EL (cell line): ENCODE data around the gene DLGAP3.
"Not testable (repeated sequence)": the region's sequence is repeated elsewhere in the genome, so short reads cannot be mapped to it uniquely, and the experiment has no call there.

Source experiments
- DNase-seq: peaks from one replicate; pipeline ENCODE4 v3.0.0-alpha.2; 2016

DLGAP3 gene, protein sequence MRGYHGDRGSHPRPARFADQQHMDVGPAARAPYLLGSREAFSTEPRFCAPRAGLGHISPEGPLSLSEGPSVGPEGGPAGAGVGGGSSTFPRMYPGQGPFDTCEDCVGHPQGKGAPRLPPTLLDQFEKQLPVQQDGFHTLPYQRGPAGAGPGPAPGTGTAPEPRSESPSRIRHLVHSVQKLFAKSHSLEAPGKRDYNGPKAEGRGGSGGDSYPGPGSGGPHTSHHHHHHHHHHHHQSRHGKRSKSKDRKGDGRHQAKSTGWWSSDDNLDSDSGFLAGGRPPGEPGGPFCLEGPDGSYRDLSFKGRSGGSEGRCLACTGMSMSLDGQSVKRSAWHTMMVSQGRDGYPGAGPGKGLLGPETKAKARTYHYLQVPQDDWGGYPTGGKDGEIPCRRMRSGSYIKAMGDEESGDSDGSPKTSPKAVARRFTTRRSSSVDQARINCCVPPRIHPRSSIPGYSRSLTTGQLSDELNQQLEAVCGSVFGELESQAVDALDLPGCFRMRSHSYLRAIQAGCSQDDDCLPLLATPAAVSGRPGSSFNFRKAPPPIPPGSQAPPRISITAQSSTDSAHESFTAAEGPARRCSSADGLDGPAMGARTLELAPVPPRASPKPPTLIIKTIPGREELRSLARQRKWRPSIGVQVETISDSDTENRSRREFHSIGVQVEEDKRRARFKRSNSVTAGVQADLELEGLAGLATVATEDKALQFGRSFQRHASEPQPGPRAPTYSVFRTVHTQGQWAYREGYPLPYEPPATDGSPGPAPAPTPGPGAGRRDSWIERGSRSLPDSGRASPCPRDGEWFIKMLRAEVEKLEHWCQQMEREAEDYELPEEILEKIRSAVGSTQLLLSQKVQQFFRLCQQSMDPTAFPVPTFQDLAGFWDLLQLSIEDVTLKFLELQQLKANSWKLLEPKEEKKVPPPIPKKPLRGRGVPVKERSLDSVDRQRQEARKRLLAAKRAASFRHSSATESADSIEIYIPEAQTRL

DNA sequence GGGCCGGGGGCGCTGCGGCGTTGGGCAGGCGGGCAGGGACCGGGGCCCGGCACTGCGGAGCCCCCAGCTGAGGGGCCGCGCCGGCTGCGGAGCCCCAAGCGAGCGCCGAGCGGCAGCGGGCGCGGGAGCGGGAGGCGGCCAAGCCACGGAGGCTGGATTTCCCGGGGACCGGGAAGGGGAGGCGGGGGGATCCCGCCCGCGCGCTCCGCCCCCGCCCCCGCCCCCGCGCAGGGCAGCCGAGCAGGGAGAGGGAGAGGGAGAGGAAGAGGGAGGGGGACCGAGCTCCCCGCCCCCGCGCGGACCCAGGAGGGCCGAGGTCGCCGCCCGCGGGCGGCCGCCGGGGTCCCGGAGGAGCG is at the start of gene DLGAP3:
DLGAP3 (minus strand) TSS at position 154 of the 356 bp plus-strand sequence. CDS start 24,267 bp downstream, outside the sequence.
- DNase-seq = no peak

DNA sequence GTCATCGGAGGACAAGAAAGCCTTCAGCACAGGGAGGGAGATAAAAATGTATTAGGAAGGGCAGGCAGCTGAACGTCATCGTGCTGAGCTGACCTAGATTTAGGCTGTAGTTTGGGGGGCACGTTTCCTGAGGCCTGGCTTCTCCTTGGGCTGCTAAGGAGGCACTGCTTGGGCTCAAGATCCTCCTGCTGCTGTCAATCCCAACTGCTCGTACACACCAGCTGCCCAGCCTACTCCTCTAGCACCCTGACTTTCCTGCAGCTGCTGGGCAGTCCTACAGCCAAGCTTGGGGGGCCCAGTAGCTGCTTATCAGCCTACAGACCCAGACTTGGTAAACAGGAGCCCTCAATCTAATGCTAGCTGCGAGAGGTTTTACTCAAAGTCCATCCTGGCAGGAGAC is 49.5 kb upstream of the DLGAP3 start:
- DNase-seq = no peak

DNA sequence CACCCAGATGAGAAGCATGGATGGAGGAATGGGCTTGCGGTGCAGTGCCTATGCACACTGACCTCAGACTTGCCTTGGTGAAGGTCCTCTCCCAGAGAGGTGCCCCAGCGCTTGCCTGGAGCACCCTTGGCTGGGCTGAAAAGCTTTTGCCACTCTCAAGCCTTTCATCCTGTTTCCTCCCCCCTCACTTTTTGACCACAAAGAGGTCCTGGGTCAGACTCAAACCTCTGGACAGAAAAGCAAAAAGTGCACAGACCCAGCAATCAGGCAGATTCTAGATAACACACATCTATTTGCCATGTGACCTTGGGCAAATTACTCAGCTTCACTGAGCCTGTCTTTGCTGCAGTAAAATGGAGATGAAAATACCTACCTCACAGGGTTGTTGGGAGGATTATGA is 48.4 kb upstream of the DLGAP3 start:
- DNase-seq = peak; percentile 21

DNA sequence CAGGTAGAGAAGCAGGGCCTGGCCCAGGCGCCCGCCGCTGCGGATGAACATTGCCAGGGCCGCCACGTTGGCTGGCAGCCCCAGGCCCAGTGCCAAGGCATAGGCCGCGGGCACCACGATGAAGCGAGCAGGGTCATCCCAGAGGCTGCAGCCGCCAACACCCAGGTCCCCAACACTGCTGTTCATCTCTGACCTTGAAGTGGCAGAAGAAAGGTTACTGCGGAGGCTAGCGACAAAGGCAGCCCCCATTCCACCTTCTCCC is 47.7 kb upstream of the DLGAP3 start:
- DNase-seq = no peak

DNA sequence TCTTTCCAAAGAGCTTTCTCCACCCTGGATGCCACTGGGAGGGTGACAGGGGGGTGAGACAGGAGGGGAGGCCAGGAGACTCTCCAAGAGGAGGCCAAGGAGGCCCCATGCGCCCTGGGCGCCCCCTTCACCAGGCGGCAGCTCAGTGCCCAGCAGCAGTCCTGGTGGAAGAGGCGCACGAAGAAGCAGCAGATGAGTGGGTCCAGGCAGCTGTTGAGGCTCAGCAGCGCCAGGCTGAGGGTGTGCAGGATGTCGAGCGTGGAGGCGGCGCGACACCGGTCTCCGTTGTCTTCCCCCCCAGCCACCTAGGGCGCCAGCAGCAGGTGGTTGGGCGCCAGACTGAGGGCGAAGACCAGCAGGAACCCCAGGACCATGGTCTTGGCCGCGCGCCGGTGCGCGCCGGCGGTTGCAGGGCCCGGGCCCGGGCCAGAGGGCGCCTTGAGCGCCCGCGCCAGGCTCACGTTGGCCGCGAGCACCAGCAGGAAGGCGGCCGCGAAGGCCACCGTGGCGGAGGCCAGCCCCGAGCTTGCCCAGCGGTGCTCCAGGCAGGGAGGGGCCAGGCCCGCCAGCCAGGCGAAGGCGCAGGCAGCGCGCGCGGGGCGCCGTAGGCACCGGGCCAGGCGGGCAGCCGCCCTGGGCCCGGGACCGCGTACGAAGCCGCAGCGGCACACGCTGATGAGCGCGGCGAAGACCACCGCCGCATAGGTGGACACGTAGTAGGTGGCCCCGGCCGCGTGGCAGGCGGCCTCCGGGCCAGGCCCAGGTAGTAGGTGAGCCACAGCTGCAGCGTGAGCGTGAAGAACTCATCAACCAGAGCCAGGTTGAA is 47.1 kb upstream of the DLGAP3 start:
- no peak for DNase-seq

DNA sequence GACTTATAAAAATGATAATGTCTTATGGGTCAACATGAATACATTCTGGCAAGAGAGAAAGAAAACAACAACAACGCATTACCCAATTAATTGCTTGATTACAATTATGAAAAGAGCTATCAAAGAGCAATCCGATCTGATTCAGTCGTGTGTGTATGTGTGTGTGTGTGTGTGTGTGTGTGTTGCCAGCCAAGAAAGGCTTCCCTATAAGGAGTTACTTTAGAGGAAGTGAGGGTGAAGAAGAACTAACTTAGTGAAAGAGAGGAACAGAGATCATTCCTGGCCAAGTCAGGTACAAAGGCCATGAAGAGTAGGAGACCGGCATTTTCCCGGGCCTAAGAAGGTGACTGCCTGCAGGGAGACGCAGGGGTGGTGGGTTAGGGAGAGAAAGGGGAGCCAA is 46.3 kb upstream of the DLGAP3 start:
- DNase-seq = no peak

DNA sequence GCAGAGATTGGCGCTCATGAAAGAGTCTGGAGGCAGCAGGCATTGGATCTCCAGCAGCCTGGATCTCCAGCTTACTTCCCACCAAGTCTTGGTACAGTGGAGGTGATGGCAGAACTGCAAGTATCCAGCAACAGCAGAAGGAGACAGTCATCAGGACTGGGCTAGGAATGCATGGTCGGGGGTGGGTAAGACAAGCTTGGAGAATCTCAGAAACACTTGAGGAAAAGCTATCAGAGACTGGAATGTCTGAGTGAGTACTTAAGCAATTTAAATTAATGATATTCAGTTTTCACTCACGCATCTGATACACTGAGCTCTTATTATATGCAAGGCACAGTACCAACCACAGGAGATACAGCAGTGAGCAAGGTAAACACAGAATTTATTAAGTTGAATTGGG is 45.9 kb upstream of the DLGAP3 start:
- no peak for DNase-seq

DNA sequence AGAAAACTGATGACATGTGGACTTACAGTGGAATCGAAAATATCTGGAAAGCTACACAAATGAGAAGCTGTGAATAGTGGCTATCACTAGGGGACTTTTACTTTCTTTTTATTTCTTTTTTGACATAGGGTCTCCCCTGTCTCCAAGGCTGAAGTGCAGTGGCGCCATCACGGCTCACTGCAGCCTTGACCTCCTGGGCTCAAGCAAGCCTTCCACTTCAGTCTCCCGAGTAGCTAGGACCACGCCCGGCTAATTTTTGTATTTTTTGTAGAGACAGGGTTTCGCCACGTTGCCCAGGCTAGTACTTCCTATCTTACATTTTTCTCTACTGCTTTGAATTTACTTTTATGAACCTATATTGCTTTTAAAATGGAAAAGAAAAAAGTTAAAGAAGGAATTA is 45.2 kb upstream of the DLGAP3 start:
- no peak for DNase-seq

DNA sequence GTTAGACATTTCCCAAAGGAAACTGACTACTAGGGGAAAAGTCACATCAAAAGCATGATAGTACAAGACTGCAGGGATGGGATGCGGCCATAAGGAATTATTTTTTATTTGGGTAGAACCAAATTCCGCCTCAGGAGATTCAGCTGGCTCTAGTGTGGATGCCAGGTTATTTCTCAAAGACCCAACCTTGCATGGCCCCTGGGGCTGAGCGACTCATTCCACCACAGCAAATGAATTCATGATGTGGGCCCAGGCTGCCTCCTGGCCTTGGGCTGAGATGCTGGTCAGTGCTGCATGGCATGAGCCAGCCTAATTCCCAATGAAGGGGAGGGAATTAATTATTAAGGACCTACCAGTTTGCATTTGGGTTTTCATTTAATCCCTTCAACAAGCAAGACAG is 43.9 kb upstream of the DLGAP3 start:
- DNase-seq = no peak

DNA sequence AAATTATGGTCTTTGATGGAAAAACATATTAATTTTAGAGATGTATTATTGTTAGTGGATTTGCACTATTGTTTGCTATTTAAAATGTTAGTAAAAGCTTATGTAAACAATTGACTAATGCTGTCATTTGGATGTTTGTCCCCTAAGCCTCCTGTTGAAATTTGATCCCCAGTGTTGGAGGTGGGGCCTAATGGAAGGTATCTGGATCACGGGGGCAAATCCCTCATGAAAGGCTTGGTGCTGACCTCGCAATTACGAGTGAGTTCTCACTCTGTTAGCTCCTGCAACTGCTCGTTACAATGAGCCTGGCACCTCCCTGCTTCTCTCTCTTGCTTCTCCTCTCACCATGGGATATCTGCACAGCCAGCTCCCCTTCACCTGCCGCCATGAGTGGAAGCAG is 41.4 kb upstream of the DLGAP3 start:
- no peak for DNase-seq

DNA sequence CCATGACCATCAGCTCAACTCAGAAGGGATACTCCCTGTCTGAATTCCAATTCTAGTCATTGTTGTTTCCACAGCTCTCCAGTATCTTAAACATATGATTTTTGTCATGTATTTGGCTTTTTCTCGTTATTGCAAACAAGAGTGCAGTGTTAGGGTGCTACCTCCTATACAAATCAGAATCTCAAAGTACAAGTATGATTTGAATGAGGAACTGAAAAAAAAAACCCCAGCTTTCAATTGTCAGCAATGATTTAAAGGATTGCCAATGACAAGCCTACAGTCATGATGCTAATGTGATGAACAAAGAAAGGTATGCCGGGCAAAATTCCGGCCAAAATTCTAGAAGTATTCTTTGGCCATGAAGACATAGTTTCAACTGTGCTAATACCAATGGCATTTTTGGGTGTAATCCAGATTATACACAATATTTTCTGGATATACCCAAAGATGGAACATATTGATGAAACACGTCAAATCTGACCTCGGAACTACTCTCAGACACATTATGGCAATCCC is 40.8 kb upstream of the DLGAP3 start:
- peak; percentile 19 for DNase-seq

DNA sequence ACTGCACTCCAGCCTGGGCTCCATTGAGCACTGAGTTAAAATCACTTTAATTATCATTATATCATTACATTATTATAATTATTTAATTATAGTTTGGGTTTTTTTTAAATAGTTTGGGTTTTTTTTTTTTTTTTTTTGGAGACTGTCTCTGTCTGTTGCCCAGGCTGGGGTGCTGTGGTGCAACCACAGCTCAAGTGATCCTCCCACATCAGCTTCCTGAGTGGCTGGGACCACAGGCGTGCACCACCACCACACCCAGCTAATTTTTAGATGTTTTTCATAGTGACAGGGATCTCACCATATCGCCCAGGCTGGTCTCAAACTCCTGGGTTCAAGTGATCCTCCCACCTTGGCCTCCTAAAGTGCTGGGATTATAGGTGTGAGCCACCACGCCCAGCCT is 38.8 kb upstream of the DLGAP3 start:
- DNase-seq = not testable (repeated sequence)

DNA sequence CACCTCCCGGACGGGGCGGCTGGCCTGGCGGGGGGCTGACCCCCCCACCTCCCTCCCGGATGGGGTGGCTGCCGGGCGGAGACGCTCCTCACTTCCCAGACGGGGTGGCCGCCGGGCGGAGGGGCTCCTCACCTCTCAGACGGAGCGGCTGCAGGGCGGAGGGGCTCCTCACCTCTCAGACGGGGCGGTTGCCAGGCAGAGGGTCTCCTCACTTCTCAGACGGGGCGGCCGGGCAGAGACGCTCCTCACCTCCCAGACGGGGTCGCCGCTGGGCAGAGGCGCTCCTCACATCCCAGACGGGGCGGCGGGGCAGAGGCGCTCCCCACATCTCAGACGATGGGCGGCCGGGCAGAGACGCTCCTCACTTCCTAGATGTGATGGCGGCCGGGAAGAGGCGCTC is 38.2 kb upstream of the DLGAP3 start:
- DNase-seq = not testable (repeated sequence)

DNA sequence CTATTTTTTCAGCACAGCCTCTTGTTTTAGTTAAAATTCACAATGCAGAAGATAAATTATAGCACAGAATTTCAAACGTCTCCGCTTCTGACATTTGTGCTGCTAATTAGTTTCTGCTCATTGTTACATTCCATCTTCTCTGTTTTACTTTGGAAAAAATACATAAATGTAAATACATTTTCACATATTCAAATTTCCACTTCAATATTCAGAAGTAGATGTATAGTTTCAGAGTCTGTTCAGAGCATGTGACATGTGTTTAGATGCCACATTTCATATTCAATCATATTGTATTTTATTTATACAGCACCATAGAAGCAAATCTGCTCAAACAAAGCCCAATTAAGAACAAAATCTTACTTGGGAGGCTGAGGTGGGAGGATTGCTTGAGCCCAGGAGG is 36.1 kb upstream of the DLGAP3 start:
- DNase-seq = no peak

DNA sequence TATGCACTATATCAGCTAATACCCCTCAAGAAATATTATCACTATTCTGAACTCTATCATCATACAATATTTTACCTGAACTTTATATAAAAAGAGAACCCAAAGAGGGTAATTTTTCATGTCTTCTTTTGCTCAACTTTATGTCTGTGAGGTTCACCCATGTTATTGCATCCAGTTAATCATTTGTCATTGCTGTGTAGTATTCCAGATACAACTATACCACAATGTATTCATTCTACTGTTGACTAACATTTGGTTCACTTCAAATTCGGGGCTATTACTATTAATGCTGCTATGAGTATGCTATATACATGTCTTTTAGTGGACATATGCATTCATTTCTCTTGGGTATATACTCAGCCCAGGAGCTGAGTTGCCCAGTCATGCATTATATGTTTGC is 21.0 kb upstream of the DLGAP3 start:
- no peak for DNase-seq

DNA sequence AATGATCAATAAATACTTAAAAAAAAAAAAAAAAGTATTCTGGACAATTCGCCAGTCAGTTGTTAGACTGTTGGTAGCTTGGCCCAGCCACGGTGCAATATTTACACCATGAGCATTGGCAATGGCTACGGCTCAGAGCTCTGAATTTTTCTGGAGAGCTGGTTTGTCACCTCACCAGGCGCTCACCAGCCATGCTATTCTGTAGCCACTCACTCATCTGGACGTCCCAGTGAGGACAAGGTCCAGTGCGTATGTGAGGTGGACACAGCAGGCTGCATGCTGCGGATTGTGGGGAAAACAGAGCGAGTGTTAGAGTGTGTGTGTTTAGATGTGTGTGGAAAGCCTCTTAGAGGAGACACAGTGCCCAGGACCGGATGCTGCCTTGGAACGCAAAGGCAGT is 19.3 kb upstream of the DLGAP3 start:
- DNase-seq = not testable (repeated sequence)

DNA sequence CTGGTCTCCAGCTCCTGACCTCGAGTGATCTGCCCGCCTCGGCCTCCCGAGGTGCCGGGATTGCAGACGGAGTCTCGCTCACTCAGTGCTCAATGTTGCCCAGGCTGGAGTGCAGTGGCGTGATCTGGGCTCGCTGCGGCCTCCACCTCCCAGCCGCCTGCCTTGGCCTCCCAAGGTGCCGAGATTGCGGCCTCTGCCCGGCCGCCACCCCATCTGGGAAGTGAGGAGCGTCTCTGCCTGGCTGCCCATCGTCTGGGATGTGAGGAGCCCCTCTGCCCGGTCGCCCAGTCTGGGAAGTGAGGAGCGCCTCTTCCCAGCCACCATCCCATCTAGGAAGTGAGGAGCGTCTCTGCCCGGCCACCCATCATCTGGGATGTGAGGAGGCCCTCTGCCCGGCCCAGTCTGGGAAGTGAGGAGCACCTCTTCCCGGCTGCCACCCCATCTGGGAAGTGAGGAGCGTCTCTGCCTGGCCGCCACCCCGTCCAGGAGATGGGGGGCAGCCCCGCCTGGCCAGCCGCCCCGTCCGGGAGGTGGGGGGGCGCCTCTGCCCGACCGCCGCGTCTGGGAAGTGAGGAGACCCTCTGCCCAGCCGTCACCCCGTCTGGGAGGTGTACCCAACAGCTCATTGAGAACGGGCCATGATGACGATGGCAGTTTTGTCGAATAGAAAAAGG is 18.3 kb upstream of the DLGAP3 start:
- not testable (repeated sequence) for DNase-seq

DNA sequence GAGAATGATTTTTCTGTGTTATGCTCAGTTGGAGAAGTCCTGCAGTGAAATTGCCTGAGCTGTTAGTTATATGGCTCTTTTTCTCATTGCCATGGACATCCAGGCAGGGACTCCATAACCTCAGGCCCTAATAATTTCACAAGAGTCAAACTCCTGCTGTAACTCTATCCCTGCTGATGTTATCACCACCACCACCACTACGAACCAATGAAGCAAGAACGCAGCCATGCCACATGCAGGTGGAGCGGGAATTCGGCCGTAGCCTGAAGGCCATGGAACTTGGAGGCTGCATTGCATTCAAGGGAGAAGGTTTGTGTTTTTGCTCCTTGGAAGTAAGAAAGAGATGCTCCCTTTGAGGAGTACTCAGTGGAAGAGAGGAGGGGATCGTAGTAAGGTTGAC is 16.8 kb upstream of the DLGAP3 start:
- DNase-seq = no peak

DNA sequence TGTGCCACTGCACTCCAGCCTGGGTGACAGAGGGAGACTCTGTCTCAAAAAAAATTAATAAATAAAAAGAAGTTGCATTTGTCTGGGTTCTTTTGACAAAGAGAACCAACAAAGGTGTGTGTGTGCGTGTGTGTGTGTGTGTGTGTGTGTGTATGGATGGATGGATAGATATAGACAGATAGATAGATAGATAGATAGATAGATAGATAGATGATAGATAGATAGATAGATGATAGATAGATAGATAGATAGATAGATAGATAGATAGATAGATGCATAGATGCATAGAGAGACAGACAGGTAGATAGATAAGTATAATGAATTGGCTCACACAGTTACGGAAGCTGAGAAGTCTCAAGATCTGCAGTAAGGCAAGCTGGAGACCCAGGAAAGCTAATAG is 12.3 kb upstream of the DLGAP3 start:
- DNase-seq = not testable (repeated sequence)

DNA sequence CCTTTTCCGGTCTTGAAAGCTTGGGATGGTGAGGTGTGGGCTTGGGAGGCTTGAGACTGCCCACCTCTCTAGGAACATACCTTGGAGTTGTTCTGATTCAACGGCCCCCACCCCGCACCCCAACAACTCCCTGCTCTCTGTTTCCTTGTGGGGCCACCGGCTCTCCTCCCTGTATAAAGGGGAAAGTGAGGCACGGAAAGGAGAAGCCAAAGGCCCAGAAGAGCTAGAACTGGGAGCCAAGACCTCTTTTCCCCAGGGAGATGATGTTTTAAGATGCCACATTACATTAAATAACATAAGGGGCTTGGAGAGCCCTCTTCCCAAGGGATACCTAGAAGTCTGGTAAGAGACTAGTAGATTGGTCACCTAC is 1.2 kb upstream of the DLGAP3 start:
- DNase-seq = no peak

DNA sequence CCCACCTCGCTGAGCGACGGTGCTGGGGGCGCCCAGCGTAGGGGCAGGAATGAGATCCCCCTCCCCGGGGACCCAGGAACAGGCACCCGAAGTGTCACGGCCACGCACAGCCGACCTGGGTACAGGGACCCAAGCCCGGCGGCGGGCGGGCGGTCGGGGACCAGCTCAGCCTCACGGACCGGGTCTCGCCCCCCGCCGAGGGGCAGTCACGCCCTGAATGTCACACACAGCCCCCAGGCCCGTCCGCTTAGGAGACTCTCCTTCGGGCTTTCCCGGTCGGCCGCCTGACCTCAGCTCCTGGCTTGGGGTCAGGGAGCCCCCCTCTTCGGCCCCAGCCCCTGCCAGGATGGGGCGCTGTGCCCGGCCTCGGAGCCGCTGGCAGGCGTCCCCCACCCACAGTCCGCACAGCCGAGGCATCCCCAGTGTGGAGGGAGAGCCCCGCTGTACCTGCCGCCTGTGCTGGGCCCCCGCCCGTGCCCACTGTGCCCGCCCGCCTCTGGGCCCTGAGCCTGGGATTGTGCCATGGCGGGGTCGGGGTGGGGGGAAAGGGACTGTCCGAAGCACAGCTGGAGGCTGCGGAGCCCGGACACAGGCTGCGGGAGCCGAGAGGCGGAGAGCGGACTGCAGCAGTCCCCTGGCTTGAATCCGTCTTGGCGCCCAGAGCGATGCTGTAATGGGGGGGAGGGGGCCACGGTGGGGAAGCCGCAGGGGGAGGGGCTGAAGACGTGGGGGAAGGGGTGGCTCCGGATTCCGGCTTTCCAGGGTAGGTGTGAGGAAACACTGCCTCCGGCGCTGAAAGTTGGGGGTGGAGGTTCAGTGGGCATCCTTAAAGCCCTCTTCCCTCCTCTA is 627 bp upstream of the DLGAP3 start:
- DNase-seq = no peak
